ENCODE data around the gene KANSL1. TPM values are rescaled to one million over a fixed set of nuclear protein-coding genes. Genes with fewer than 3 reads are reported as not detected.

KANSL1 gene
- total RNA-seq, 1 experiment from 2014 or later, result 35.6 TPM

DNA sequence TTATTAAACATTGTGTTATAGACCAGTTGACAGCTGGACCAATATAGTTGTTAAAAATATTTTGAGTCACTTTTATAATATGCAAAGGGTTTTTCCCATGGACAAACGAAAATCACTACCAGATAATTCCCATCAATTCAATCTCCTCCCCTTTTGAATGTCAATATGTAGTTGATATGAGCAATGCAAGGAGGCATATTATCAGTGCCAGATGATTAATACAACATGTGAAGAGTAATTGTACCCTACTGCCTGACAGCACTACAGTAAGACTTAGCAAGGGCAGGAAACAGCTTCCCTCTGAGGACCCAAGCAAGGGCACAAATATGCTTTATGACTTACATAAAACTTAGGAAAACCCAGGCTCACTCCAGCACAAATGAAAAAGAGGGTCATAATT is 17.3 kb downstream of the KANSL1 start:
- no peak for DNase-seq (ENCODE audit: low read depth)
- in situ Hi-C loops (cut with HindIII; ENCODE audit: low pct_unique_long_range_greater_than_20kb, low sequenced_read_pairs), result no loop called here

DNA sequence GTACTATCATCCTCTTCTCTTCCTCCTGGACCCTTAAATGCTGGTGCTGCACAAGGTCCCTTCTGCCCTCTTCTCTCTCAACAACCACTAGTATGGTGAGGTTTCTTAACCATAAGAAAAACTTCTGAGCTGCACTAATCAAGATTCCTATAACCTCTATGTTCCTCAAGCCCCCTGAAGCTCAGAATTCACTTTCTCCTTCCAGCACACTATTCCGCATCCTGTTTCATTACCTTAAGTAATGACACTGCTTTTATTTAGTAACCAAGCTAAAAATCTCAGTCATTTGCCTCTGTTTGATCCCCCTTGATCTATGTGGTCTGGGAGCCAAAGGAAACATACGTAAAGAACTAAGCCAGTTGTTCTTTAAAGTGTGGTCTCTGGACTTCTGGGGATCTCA is 20.1 kb downstream of the KANSL1 start:
- in situ Hi-C loops (cut with HindIII; ENCODE audit: low pct_unique_long_range_greater_than_20kb, low sequenced_read_pairs), result no loop called here
- no peak for DNase-seq (ENCODE audit: low read depth)

DNA sequence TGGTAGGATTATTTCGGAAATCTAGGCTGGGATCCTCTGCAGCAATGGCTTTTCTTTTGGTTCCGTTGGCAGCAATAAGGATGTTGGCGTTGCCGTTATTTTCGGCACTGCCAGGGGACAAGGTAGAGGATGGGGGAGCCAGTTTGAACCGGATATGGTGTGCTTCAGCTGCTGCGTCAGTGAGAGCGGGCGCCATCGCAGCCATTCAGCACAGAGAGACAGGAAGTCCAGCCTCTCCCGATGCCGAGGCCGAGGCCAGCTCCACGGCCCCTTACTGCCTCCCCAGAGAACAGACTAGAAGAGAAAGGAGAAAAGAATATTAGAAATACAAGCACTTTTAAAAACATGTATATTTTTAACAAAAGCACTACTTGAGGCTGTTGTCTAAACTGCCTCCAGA is 21.3 kb downstream of the KANSL1 start:
- DNase-seq (ENCODE audit: low read depth), result no peak
- in situ Hi-C loops (cut with HindIII; ENCODE audit: low pct_unique_long_range_greater_than_20kb, low sequenced_read_pairs), result no loop called here

DNA sequence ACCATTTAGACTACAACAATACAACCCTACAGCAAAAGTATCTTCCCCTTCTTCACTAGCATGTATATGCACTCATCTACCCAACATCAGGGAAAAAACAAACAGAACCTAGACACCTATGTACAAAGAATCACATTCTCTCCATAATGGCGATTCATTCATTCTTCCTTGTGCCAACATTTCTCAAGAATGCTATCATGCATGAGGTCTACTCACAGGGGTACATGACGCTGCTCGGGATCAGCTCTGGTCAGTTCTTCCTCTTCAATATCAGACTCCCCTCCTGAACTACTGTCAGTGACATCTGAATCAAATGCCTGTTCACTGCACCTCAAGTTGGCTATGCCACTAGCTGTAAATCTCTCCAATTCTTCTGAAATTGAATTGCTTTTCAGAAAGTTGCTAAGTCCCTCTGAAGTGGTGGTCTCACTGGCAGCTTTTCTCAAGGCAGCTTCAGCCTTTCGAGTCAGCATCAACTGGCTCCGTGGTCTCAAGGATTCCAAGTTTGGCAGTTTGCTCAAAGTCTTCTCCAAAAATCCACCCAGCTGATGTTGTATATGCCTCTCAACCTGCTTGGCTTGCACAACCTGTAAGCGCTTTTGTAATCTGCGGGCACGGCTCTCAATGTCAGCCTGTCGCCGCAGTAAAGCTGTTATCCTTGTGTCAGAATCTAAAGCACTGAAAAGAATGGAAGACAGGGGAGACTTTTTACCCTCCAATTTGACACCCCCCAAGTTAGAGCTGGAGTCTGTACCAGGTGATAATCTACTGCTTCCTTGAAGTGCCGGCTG is 22.4 kb downstream of the KANSL1 start:
- in situ Hi-C loops (cut with HindIII; ENCODE audit: low pct_unique_long_range_greater_than_20kb, low sequenced_read_pairs), result no loop called here

DNA sequence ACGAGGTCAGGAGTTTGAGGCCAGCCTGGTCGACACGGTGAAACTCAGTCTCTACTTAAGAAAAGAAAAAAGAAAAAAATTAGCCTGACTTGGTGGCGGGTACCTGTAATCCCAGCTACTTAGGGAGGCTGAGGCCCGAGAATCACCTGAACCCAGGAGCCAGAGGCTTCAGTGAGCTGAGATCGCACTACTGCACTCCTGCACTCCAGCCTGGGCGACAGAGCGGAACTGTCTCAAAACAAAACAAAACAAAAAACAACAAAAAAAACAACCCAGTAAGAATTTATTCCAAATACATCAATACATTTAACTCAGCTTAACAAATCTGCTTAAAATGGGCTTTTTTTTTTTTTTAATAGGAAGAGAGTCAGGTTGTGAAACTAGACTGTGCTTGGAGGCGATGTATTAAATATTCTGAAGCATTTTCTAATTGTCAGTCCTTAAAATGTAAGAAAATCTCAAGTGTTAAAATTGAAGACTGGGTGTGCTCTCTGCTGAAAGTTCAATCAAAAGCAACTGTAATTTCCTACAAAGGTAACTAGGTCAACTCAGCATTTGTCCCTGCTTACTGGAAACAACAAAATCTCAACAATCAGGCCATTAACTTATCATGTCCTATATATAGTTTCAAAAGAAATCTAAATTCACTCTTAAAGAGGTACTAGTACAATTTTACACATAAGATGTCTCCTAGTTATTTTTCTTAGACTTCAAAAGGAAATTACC is 23.2 kb downstream of the KANSL1 start:
- in situ Hi-C loops (cut with HindIII; ENCODE audit: low pct_unique_long_range_greater_than_20kb, low sequenced_read_pairs), result no loop called here
- DNase-seq (ENCODE audit: low read depth), result no peak

More for the DNA sequence above, 22.4 kb downstream of the KANSL1 start:
- no peak for DNase-seq (ENCODE audit: low read depth)

DNA sequence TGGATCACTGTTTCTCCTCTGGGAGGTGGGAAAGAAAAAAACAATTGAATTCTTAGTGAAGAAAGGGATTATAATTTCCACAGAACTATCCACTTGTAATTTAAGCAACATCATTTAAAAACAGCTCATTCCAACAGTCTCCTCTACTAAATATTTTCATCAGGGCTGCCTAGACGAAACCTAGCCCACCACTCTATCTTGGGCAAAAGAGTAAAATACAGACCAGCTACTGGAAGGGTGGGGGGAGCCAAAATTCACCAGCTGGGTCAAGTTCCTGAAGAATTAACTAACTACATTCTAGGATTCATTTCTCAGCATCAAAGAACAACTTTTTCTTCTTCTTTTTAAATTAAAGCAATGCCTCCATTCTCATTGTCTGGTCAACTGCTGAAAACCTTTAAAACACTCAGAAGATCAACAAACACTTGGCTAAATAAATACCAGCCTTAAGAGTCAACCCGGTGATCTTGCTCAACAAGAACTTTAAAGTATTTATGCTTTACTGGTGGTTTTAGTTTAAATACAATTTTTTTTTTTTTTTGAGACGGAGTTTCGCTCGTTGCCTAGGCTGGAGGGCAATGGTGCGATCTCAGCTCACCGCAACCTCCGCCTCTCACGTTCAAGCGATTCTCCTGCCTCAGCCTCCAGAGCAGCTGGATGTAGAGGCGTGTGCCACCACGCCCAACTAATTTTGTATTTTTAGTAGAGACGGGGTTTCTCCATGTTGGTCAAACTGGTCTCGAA is 25.2 kb downstream of the KANSL1 start:
- in situ Hi-C loops (cut with HindIII; ENCODE audit: low pct_unique_long_range_greater_than_20kb, low sequenced_read_pairs), result no loop called here
- peak; percentile 31 for DNase-seq (ENCODE audit: low read depth)

DNA sequence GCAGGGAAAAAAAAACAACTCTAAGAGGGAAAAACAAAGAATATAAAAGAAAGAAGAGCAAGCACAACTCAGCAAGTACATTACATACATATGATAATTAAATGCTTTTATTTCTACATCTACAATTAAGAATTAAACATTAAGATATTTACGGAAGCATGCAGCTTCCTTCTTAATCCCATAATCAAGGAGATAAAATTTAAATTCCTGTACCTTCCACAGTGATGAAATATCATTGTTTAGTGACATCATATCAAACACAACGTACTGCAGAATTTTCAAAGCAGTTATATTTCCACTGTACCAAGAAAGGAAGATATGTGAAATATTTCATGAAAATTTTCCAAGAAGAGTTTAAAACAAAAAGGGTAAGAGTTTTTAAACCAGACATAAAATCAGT is 26.0 kb downstream of the KANSL1 start:
- in situ Hi-C loops (cut with HindIII; ENCODE audit: low pct_unique_long_range_greater_than_20kb, low sequenced_read_pairs), result no loop called here
- DNase-seq (ENCODE audit: low read depth), result no peak

DNA sequence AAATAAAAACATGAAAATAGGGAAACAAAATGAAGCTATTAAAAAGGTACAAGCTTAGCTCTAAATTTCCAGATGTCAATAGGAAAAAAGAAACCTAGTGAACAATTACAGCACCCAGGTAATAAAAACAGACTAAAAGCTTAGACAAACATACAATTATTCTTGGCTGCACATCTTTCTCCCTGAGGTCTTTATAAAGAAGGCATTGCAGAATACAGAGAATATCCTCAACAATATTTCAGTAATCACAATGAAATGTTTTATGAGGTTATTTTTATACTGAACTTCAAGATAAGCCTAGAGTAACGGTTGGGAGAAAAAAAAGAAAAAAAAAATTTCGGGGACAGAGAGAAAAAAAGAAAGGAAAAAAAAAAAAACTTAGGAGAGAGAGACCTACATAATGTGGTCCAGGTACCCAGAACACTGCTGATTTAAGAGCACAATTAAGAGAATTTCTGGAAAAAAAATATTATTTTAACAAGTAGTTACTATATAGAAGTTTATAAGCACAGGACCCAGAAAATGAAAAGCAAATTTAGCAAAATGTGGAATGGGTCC is 26.5 kb downstream of the KANSL1 start:
- in situ Hi-C loops (cut with HindIII; ENCODE audit: low pct_unique_long_range_greater_than_20kb, low sequenced_read_pairs), result no loop called here
- no peak for DNase-seq (ENCODE audit: low read depth)

DNA sequence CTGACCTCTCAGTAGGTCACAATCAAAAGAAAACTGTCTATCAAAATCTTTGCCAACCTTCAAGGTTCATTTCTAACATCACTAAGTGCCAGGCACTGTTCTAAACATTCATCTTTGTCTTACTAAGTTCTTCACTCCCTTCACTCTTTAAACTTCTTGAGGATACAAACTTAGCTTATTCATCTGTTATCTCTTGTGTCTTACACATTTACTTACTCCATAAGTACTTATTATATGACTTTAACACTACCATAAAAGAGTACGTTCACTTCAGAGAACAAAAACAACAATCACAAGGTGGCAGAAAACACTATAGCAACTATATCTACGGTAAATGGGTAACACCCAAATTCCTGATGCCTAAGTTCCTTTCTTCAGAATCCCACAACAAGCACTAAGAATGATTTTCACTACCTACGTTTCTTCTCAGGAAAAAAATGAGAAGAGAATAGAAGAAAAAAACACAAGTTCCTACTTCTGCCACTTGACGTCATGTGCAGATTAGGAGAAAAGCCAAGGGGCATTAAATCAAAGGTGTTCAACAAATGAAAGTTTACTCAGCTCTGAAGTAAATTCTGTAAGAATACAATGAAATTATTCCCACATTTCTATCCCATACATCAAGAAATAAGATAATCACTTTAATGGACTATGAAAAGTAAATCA is 29.2 kb downstream of the KANSL1 start:
- no peak for DNase-seq (ENCODE audit: low read depth)
- in situ Hi-C loops (cut with HindIII; ENCODE audit: low pct_unique_long_range_greater_than_20kb, low sequenced_read_pairs), result no loop called here

DNA sequence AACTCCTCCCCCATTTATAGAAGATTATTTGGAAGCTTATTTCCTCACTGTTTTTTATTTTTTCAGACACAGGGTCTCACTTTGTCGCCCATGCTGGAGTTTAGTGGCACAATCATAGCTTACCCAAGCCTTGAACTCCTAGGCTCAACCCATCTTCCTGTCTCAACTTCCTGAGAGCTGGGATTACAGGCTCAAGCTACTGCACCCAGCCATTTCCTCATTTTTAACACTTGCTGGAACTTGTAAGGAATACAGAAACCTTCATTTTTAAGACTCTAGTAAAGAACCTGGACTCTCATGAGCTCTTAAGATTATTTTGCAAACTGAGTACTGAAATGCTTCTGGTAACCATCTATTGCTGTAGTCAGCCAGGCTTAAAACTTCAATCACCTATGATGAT is 29.9 kb downstream of the KANSL1 start:
- no peak for DNase-seq (ENCODE audit: low read depth)
- in situ Hi-C loops (cut with HindIII; ENCODE audit: low pct_unique_long_range_greater_than_20kb, low sequenced_read_pairs), result no loop called here

DNA sequence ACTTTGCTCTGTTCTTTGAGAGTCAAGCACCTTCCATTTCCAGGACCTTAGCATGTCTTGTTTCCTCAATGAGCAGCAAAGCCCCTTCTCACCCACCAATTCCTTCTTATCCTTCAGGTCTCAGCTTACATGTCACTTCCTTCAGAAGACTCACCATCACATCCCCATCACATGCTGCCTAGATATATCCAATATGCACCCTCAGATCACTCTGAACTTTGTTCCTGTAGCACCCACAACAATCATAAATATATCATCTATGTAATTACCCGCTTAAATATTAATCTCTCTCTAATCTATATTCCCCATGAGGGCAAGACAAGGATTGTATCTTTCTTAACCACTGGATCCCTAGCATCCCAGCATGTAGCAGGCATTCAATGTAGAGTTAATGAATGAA is 30.4 kb downstream of the KANSL1 start:
- no peak for DNase-seq (ENCODE audit: low read depth)
- in situ Hi-C loops (cut with HindIII; ENCODE audit: low pct_unique_long_range_greater_than_20kb, low sequenced_read_pairs), result no loop called here

DNA sequence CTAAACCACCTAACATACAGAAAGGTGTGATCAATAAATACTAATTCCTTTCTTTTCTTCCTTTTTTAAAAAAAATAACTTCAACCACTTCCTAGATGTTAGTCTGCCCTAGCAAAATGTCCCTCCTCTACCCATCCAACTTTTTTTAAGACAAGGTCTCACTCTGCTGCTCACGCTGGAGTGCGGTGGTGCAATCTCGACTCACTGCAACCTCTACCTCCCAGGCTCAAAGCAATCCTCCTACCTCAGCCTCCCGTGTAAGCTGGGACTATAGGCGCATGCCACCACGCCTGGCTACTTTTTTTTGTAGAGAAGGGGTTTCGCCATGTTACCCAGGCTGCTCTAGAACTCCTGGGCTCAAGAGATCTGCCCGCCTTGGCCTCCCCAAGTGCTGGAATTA is 33.1 kb downstream of the KANSL1 start:
- in situ Hi-C loops (cut with HindIII; ENCODE audit: low pct_unique_long_range_greater_than_20kb, low sequenced_read_pairs), result no loop called here

DNA sequence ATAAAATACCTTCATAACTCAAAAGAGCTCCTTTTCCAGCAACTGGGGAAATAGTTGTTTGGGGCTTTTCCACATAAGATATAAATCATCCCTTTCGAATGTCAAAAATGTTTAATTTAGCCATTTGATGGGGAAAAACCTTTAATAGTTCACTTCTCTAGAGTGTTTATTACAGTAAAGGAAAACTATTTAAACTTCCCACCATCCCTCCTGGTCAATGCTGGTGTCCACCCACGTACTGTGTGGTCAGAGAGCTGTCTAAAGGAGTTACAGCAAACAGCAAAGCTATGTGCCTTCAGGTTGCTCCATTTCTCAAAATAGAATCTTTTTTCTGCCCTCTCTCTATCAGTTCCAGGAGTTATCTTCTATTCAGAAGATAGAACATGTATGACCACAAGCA is 33.5 kb downstream of the KANSL1 start:
- no peak for DNase-seq (ENCODE audit: low read depth)
- in situ Hi-C loops (cut with HindIII; ENCODE audit: low pct_unique_long_range_greater_than_20kb, low sequenced_read_pairs), result no loop called here

More for the DNA sequence above, 33.1 kb downstream of the KANSL1 start:
- no peak for DNase-seq (ENCODE audit: low read depth)

DNA sequence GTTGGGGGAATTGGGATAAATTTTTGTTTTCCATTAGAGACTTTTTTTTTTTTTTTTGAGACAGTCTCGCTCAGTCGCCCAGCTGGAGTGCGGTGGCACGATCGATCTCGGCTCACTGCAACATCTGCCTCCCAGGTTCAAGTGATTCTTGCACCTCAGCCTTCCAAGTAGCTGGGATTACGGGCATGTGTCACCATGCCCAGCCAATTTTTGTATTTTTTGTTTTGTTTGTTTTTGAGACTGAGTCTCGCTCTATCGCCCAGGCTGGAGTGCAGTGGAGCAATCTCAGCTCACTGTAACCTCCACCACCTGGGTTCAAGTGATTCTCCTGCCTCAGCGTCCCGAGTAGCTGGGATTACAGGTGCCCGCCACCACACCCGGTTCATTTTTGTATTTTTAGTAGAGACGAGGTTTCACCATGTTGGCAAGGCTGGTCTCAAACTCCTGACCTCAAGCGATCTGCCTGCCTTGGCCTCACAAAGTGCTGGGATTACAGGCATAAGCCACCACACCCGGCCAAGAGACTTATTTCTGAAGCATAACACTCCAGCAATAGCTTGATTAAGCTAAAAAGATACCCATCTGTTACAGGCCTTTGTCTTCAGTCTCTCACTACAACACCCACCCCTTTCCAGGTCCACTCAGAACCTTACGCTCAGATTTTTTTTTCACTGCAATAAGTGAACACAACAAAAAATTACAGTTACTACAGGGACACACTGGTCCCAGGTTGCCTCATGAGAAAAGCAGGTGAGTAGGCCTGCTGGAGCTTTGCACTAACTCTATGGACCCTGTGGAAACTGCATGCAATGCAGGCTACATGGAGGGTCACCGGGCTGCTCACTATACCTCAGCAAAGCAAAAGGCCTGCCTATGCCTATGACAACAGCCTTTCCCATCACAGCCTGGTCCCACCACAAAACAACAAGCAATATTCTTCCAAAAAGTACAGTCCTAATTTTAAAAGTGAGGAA is 34.6 kb downstream of the KANSL1 start:
- in situ Hi-C loops (cut with HindIII; ENCODE audit: low pct_unique_long_range_greater_than_20kb, low sequenced_read_pairs), result no loop called here
- DNase-seq (ENCODE audit: low read depth), result no peak

DNA sequence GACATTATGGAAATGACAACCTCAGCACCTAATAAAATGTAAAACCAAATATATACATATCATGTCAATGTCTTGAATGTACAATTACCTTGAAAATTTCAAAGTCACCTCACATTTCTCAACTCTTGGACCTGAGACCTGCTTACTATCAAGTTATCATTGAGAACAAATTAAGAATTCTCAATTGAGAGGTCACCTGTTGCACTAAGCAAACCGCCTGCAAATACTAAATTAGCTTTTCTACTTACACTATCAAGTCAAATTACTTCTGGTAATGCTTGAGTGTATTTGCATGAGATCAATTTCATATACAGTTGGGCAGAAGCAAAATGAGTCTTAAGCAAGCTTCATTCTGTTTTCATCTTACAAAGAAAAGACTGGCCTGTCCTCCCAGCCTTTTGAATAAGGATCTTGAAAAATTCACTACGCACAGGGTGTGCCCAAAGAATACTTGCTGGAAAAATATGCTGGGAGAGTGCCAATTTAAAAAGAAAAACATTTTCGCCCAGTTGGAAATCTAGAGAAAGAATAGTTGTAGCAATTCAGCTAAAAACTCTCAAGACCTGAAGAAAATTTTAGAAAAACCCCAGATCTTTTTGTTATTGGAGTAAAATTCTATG is 35.7 kb downstream of the KANSL1 start:
- DNase-seq (ENCODE audit: low read depth), result no peak
- in situ Hi-C loops (cut with HindIII; ENCODE audit: low pct_unique_long_range_greater_than_20kb, low sequenced_read_pairs), result no loop called here

DNA sequence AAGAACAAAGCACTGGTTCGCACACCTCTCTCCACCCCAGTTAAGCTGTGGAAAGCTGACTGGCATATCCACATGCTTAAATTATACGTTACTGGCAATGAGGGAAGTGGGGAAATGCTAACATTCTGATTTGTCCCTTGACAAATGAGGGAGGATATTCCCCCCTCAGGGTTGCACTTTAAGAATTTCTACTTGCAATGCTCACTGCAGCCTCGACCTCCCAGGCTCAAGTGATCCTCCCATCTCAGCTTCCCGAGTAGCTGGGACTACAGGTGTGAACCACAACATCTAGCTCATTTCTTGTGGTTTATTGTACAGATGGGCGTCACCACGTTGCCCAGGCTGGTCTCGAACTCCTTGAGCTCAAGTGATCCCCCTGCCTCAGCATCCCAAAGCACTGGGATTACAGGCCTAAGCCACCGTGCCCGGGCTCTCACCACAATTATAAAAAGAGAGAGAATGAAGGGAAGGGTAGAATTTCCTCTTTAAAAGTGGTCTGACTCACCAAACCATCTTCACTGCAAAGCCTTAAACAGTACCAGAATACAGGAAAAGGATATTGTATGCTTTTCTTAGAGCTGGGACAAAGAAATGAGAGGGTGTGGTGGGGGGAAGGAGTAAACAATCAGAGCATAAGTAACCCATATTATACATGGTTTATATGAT is 38.9 kb downstream of the KANSL1 start:
- DNase-seq (ENCODE audit: low read depth), result no peak
- in situ Hi-C loops (cut with HindIII; ENCODE audit: low pct_unique_long_range_greater_than_20kb, low sequenced_read_pairs), result no loop called here

All from Caki2 (cell line).